ENCODE data around the gene EPHB6.

Gene EPHB6

GRCh38 chr7:142875456-142875855 lies 20.6 kb downstream of the EPHB6 start:
- ChIA-PET POLR2A (ENCODE audit: low non-redundant PET) (no interaction called here), CTCF (interaction anchor here (0.6 kb wide), 1 partner anchor 71 kb away, joined by 3 read pairs; no protein-coding TSS in a partner anchor)
- TF ChIP-seq, protein P1, sequence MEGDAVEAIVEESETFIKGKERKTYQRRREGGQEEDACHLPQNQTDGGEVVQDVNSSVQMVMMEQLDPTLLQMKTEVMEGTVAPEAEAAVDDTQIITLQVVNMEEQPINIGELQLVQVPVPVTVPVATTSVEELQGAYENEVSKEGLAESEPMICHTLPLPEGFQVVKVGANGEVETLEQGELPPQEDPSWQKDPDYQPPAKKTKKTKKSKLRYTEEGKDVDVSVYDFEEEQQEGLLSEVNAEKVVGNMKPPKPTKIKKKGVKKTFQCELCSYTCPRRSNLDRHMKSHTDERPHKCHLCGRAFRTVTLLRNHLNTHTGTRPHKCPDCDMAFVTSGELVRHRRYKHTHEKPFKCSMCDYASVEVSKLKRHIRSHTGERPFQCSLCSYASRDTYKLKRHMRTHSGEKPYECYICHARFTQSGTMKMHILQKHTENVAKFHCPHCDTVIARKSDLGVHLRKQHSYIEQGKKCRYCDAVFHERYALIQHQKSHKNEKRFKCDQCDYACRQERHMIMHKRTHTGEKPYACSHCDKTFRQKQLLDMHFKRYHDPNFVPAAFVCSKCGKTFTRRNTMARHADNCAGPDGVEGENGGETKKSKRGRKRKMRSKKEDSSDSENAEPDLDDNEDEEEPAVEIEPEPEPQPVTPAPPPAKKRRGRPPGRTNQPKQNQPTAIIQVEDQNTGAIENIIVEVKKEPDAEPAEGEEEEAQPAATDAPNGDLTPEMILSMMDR (conservative IDR thresholded peaks at IDR 0.05; ENCODE audit: low read depth) = no peak
- H3K27ac ChIP-seq = no peak overlapping the region
- DNase-seq (ENCODE audit: low spot score) = no peak

DNA sequence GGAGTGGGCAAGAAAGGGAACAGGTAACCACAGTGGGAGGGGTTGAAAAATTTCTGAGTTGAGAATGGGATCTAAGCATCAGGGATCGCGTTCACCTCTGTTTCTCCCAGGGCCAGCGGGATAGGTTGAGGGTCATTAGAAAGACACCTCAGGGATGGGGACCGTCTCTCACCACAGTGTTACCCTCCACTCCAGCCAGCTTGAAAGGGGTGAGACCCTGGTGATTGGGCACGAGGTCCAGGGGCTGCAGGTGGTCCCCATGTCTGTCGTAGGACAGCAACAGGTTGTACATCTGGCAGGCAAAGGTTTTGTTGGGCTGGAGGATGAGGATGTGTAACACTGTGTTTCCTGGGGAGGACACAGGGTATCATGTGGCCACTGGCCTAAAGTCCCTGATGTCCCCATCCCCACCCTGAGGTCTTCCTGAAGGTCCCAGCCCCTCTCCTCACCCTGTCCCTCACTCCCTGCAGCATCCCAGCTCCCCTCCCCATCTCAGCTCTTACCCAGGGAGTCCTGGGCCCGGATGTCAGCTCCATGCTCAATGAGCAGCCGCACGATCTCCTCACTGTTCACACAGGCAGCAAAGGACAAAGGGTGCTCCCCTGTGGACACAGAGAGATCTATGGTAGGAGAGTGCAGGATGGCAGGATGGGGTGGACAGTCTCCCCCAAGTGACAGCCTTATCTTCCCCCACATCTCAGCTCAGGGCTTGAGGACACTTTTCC lies 21.5 kb downstream of the EPHB6 start:
- H3K27ac ChIP-seq = no peak overlapping the region
- TF ChIP-seq, protein P1 (conservative IDR thresholded peaks at IDR 0.05; ENCODE audit: low read depth) = no peak
- no peak for DNase-seq (ENCODE audit: low spot score)
- ChIA-PET POLR2A (ENCODE audit: low non-redundant PET) (no interaction called here), CTCF (no interaction called here)

GRCh38 chr7:142876991-142877910 lies 22.4 kb downstream of the EPHB6 start:
- POLR2A ChIA-PET (ENCODE audit: low non-redundant PET) = no interaction called here
- CTCF ChIA-PET = no interaction called here
- DNase-seq (ENCODE audit: low spot score) = no peak
- H3K27ac ChIP-seq = no peak overlapping the region
- TF ChIP-seq, protein P1 (conservative IDR thresholded peaks at IDR 0.05; ENCODE audit: low read depth) = no peak

- no peak for DNase-seq (ENCODE audit: low spot score)
- CTCF ChIA-PET = no interaction called here
- POLR2A ChIA-PET (ENCODE audit: low non-redundant PET) = no interaction called here
- no peak overlapping the region for H3K27ac ChIP-seq
- TF ChIP-seq, protein P1 (conservative IDR thresholded peaks at IDR 0.05; ENCODE audit: low read depth) = no peak
These were observed 23.4 kb downstream of the EPHB6 start for GRCh38 chr7:142878315-142878714.

- POLR2A ChIA-PET (ENCODE audit: low non-redundant PET) = no interaction called here
- DNase-seq (ENCODE audit: low spot score) = no peak
- CTCF ChIA-PET = no interaction called here
- no peak overlapping the region for H3K27ac ChIP-seq
- TF ChIP-seq, protein P1 (conservative IDR thresholded peaks at IDR 0.05; ENCODE audit: low read depth) = no peak
These were observed 24.2 kb downstream of the EPHB6 start for GRCh38 chr7:142879060-142879459.

GRCh38 chr7:142880876-142881505 lies 26.1 kb downstream of the EPHB6 start:
- POLR2A ChIA-PET (ENCODE audit: low non-redundant PET) = no interaction called here
- peak; percentile 21 for DNase-seq (ENCODE audit: low spot score)
- TF ChIP-seq, protein P1 (conservative IDR thresholded peaks at IDR 0.05; ENCODE audit: low read depth) = peak; percentile 72
- CTCF ChIA-PET = interaction anchor here (0.5 to 1.0 kb wide), 3 partner anchors 80 to 122 kb away, joined by 3 to 4 read pairs (median 3); no protein-coding TSS in a partner anchor
- H3K27ac ChIP-seq = no peak overlapping the region

Data from RWPE1 (cell line).